PC-3 (cell line): ENCODE results near the gene RIGI. TPM values are rescaled to one million over a fixed set of nuclear protein-coding genes. Genes with fewer than 3 reads are reported as not detected.

ENCODE experiments used
- ATAC-seq: fragments of 200-7000 bp; cut with Tn5 transposase; 2 replicates; pipeline ENCODE4 v1.9.1; 2020; ENCODE audit warnings: mild to moderate bottlenecking, moderate library complexity
- BruUV-seq: library from RNA; stranded (reverse); fragments of 400-500 nt; replicated peaks from 2 replicates; lab custom pipeline; 2021; lab: Mats Ljungman, UMichigan
- CTCF ChIA-PET: fragments of 300-600 bp; sonication (Branson Sonifier 250); formaldehyde crosslinking; loops from one replicate; lab custom pipeline; 2022; ENCODE audit warnings: antibody characterized with exemption; lab: Charles Lee
- POLR2A ChIA-PET: fragments of 300-600 bp; sonication (Branson Sonifier 250); formaldehyde crosslinking; loops from one replicate; lab custom pipeline; 2022; ENCODE audit warnings: antibody characterized with exemption; ENCODE audit not compliant: unreplicated experiment; lab: Charles Lee
- DNase-seq: peaks from one replicate; pipeline ENCODE4 v3.0.0-alpha.2; 2015
- H2AFZ ChIP-seq: fragments of 300-600 bp; sonication (generic); 2 replicates; pipeline ENCODE4 v1.6.0; 2016; ENCODE audit warnings: antibody characterized with exemption, low read length
- H3F3A ChIP-seq: fragments of 300-600 bp; sonication (generic); one replicate; pipeline ENCODE4 v1.6.0; 2017; ENCODE audit warnings: antibody characterized with exemption, low read length, control low read depth, mild to moderate bottlenecking; ENCODE audit not compliant: unreplicated experiment
- H3K27ac ChIP-seq: fragments of 300-600 bp; sonication (generic); 2 replicates; pipeline ENCODE4 v1.5.1; 2016; ENCODE audit warnings: mild to moderate bottlenecking, low read length
- H3K27me3 ChIP-seq: fragments of 300-600 bp; sonication (generic); 2 replicates; pipeline ENCODE4 v1.6.1; 2016; ENCODE audit warnings: low read length, mixed read lengths
- H3K36me3 ChIP-seq: fragments of 300-600 bp; sonication (generic); 2 replicates; pipeline ENCODE4 v1.6.1; 2016; ENCODE audit warnings: low read depth, mixed run types, low read length, mixed read lengths
- H3K4me1 ChIP-seq: fragments of 300-600 bp; sonication (generic); 2 replicates; pipeline ENCODE4 v1.5.1; 2016; ENCODE audit warnings: low read length; ENCODE audit not compliant: insufficient read depth
- H3K4me2 ChIP-seq: fragments of 300-600 bp; sonication (generic); 2 replicates; pipeline ENCODE4 v1.6.0; 2016; ENCODE audit warnings: low read length
- H3K4me3 ChIP-seq: fragments of 300-600 bp; sonication (generic); 2 replicates; pipeline ENCODE4 v1.5.1; 2016; ENCODE audit warnings: mild to moderate bottlenecking, low read length, mixed read lengths
- H3K79me2 ChIP-seq: fragments of 300-600 bp; sonication (generic); 2 replicates; pipeline ENCODE4 v1.6.1; 2017; ENCODE audit warnings: low read length, mixed read lengths
- H3K9ac ChIP-seq: fragments of 300-600 bp; sonication (generic); 2 replicates; pipeline ENCODE4 v1.6.0; 2016; ENCODE audit warnings: mild to moderate bottlenecking, low read length
- H3K9me2 ChIP-seq: fragments of 300-600 bp; sonication (generic); replicated peaks from 2 replicates; pipeline ENCODE4 v1.6.1; 2016; ENCODE audit warnings: mixed run types, low read length, mixed read lengths
- H3K9me3 ChIP-seq: fragments of 300-600 bp; sonication (generic); 2 replicates; pipeline ENCODE4 v1.6.1; 2016; ENCODE audit warnings: low read length, mixed read lengths
- H4K20me1 ChIP-seq: fragments of 300-600 bp; sonication (generic); 2 replicates; pipeline ENCODE4 v1.6.1; 2016; ENCODE audit warnings: low read length, mixed read lengths
- EZH2 ChIP-seq: fragments of 300-600 bp; sonication (generic); IDR thresholded peaks from one replicate; pipeline ENCODE4 v1.6.1; 2017; ENCODE audit warnings: antibody characterized with exemption, mild to moderate bottlenecking, low read length; ENCODE audit not compliant: unreplicated experiment
- EZH2phosphoT487 ChIP-seq: fragments of 300-600 bp; sonication (generic); IDR thresholded peaks from 2 replicates; pipeline ENCODE4 v1.6.1; 2018; ENCODE audit warnings: mild to moderate bottlenecking, antibody characterized with exemption, low read length, borderline replicate concordance
- intact Hi-C: fragments of 100-400 bp; cut with micrococcal nuclease; formaldehyde crosslinking; loops from 2 replicates; pipeline ENCODE4 v1.9.0; 2023
- total RNA-seq: library from RNA; depleted of rRNA; stranded (reverse); fragments of >200 nt; gene quantifications from 2 replicates; pipeline ENCODE4 v1.2.3, GENCODE V29; 2014
- TF ChIP-seq, protein P1 (sequence below): fragments of 300-600 bp; sonication (generic); conservative IDR thresholded peaks from 2 replicates; pipeline ENCODE4 v1.5.1; 2017; ENCODE audit warnings: antibody characterized with exemption, low read depth, mild to moderate bottlenecking, low read length

RIGI gene
- total RNA-seq, 1 experiment from 2014 or later, result 5.4 TPM

DNA sequence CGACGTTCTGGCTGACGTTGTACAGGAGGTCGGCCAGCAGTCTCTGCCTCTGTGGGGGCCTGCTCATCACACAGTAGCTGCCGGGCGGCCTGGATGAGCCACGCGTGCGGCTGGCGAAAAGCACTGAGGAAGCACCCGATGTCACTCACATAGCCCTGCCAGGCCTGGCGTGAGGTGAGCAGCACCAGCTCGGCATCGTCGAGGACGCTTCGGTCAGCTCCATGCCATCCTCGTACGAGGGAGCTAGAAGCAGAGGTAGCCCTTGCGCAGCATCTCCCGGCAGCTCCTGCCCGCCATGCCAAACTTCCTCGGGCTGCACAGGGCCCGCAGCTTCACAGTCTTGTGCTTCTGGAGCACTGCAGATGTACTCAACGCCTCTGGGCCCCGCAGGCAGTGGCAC, 40.8 kb upstream of the RIGI start:
- peaks cover 36% of the 10 kb centered on the region for H3K79me2 ChIP-seq

DNA sequence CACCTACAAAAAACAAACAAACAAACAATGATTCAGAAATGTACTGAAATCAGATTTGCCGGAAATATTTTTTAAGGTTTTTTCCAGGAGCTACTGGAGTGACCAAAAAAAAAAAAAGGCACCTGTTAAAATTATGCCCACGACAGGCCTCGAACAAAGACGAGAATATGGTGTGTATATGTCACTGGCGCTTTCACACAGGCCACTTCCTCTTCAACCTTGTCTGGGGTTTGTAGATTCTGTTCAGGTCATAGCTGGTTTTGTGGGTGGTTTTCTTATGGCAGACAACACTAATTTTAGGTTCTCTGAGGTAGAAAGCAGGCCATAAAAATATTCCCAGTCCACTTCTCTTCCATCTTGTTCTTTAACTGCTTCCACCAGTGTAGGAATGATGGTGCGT, 40.0 kb upstream of the RIGI start:
- POLR2A ChIA-PET, result interaction anchor here (0.6 kb wide), 1 partner anchor 14 kb away, joined by 4 read pairs; no protein-coding TSS in a partner anchor
- H3K36me3 ChIP-seq, result no peaks in the 10 kb centered on the region
- peaks cover 29% of the 10 kb centered on the region for H3K79me2 ChIP-seq

More for the DNA sequence above, 40.8 kb upstream of the RIGI start:
- H2AFZ ChIP-seq, result no peak overlapping the region
- no TSS peak for BruUV-seq
- H3K27me3 ChIP-seq, result no peaks in the 10 kb centered on the region
- ATAC-seq (no peak), DNase-seq (no peak)
- no peaks in the 10 kb centered on the region for H3K9me2 ChIP-seq
- TF ChIP-seq, protein P1, sequence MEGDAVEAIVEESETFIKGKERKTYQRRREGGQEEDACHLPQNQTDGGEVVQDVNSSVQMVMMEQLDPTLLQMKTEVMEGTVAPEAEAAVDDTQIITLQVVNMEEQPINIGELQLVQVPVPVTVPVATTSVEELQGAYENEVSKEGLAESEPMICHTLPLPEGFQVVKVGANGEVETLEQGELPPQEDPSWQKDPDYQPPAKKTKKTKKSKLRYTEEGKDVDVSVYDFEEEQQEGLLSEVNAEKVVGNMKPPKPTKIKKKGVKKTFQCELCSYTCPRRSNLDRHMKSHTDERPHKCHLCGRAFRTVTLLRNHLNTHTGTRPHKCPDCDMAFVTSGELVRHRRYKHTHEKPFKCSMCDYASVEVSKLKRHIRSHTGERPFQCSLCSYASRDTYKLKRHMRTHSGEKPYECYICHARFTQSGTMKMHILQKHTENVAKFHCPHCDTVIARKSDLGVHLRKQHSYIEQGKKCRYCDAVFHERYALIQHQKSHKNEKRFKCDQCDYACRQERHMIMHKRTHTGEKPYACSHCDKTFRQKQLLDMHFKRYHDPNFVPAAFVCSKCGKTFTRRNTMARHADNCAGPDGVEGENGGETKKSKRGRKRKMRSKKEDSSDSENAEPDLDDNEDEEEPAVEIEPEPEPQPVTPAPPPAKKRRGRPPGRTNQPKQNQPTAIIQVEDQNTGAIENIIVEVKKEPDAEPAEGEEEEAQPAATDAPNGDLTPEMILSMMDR, result no peak
- TF ChIP-seq EZH2 (no peak), EZH2phosphoT487 (no peak)
- H3K4me2 ChIP-seq, result no peak overlapping the region
- ChIA-PET POLR2A (no interaction called here), CTCF (no interaction called here)
- H3K4me3 ChIP-seq, result no peak overlapping the region
- no peak overlapping the region for H3K27ac ChIP-seq
- no peaks in the 10 kb centered on the region for H3K9me3 ChIP-seq
- intact Hi-C loops, result no loop called here
- no peaks in the 10 kb centered on the region for H3K36me3 ChIP-seq
- H3K4me1 ChIP-seq, result peaks cover 11% of the 10 kb centered on the region
- no peaks in the 10 kb centered on the region for H3F3A ChIP-seq
- peaks cover 10% of the 10 kb centered on the region; the same call in 1 of the 2 replicates for H4K20me1 ChIP-seq
- H3K9ac ChIP-seq, result no peak overlapping the region

DNA sequence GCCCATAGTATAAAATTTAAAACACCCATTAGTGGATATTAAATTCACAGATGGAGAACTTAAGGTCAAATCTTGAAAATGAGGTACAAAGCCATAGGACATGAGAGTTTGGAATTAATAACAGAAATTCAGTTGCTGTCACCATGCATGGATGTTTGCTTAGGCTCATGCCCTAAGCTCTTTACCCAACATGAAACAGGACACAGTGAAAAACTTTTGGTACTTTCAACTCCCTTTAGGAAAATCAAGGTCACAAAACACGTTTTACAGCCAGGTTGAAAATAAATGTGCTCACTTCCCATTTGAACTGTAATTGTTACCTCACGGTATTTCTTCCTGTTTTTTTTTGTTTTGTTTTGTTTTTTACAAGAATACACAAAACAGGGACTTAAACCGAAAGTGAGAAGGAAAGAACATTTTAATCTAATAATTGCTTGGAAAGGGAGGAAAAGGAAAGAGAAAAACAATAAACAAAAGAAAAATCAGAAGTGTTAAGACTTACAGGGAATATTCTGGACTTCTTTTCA, 32.5 kb upstream of the RIGI start:
- Histone ChIP-seq H4K20me1 (no peaks in the 10 kb centered on the region), H3K79me2 (peaks cover 20% of the 10 kb centered on the region; the same call in 1 of the 2 replicates), H3K27ac (no peak overlapping the region), H3K9me2 (no peaks in the 10 kb centered on the region), H3K9ac (no peak overlapping the region), H3K4me1 (no peaks in the 10 kb centered on the region), H2AFZ (no peak overlapping the region), H3K4me3 (no peak overlapping the region), H3K4me2 (no peak overlapping the region), H3K36me3 (no peaks in the 10 kb centered on the region), H3F3A (no peaks in the 10 kb centered on the region), H3K27me3 (no peaks in the 10 kb centered on the region), H3K9me3 (no peaks in the 10 kb centered on the region)
- intact Hi-C loops, result no loop called here
- TF ChIP-seq EZH2phosphoT487 (no peak), EZH2 (no peak)
- TF ChIP-seq, protein P1, result no peak
- CTCF ChIA-PET, result no interaction called here
- DNase-seq (no peak), ATAC-seq (no peak)
- POLR2A ChIA-PET, result no interaction called here
- BruUV-seq, result no TSS peak

More for the DNA sequence above, 40.0 kb upstream of the RIGI start:
- Histone ChIP-seq H3F3A (no peaks in the 10 kb centered on the region), H3K9me2 (no peaks in the 10 kb centered on the region), H3K27me3 (no peaks in the 10 kb centered on the region), H4K20me1 (peaks cover 9% of the 10 kb centered on the region; the same call in 1 of the 2 replicates), H3K4me1 (peaks cover 3% of the 10 kb centered on the region), H3K9ac (no peak overlapping the region), H2AFZ (no peak overlapping the region), H3K4me3 (no peak overlapping the region), H3K9me3 (no peaks in the 10 kb centered on the region), H3K4me2 (no peak overlapping the region), H3K27ac (no peak overlapping the region)
- intact Hi-C loops, result no loop called here
- CTCF ChIA-PET, result no interaction called here
- no TSS peak for BruUV-seq
- no peak for TF ChIP-seq EZH2
- DNase-seq (no peak), ATAC-seq (no peak)
